ENCODE data around the gene SPECC1L. TPM values are rescaled to one million over a fixed set of nuclear protein-coding genes. Genes with fewer than 3 reads are reported as not detected.
A peak's percentile ranks its signal among the peaks of the same experiment; 100 is the strongest.

Gene SPECC1L
- total RNA-seq, 6 donors from 2014 or later = 37.7 to 80.6 (median 62.3) TPM

DNA sequence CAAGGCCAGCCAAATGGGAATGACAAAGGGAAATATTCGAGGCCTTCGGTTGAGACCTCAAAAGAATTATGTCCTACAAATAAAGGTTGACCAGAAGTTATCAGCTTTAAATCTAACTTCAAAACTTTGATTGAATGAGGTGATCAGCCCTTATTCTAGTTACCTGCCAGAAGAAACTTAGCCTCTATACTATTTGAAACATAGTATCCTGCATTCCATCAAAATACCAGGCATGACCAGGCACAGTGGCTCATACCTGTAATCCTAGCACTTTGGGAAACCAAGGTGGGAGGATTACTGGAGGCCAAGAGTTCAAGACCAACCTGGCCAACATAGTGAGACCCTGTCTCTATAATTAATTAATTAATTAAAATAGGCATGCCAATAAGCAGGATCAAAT lies 112.4 kb downstream of the SPECC1L start:
- Histone ChIP-seq H3K9me3 (no peaks in the 10 kb centered on the region), H3K27ac (no peak overlapping the region), H3K27me3 (no peaks in the 10 kb centered on the region), H3K36me3 (peaks cover 0 to 19% (median 0%) of the 10 kb centered on the region in 4 donors), H3K4me1 (peaks cover 0 to 5% (median 0%) of the 10 kb centered on the region in 4 donors), H3K4me3 (no peak overlapping the region)
- TF ChIP-seq, protein P1, sequence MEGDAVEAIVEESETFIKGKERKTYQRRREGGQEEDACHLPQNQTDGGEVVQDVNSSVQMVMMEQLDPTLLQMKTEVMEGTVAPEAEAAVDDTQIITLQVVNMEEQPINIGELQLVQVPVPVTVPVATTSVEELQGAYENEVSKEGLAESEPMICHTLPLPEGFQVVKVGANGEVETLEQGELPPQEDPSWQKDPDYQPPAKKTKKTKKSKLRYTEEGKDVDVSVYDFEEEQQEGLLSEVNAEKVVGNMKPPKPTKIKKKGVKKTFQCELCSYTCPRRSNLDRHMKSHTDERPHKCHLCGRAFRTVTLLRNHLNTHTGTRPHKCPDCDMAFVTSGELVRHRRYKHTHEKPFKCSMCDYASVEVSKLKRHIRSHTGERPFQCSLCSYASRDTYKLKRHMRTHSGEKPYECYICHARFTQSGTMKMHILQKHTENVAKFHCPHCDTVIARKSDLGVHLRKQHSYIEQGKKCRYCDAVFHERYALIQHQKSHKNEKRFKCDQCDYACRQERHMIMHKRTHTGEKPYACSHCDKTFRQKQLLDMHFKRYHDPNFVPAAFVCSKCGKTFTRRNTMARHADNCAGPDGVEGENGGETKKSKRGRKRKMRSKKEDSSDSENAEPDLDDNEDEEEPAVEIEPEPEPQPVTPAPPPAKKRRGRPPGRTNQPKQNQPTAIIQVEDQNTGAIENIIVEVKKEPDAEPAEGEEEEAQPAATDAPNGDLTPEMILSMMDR (IDR thresholded peaks at IDR 0.05) = no peak
- no peak for TF ChIP-seq EP300 (IDR thresholded peaks at IDR 0.05)
- TF ChIP-seq POLR2A (IDR thresholded peaks at IDR 0.05) = no peak
- TF ChIP-seq POLR2AphosphoS5 (IDR thresholded peaks at IDR 0.05) = no peak
- DNase-seq (no peak), ATAC-seq (ENCODE audit: low FRiP score in 2 of 2) (no peak)
- WGBS, 2 donors = 90 to 91% methylated on average over 2 of the region's 2 CpGs

DNA sequence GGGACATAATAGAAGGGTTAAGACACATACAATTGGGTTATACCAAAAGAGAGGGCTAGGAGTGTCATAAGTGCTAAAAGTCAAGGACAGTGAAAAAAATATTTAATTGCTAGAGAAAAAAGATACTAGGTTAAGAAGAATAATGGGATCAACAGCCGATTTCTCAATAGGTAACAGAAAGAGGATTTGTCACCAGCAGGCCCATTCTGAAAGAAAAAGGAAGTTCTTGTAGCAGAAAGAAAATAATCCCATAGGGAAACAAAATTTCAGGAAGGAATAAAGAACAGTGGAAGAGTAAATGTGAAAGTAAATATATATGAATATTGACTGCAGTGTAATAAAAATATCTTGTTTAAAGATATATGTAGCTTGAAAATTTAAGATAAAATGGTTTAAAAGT lies 113.5 kb downstream of the SPECC1L start:
- TF ChIP-seq, protein P1 (IDR thresholded peaks at IDR 0.05) = no peak
- TF ChIP-seq POLR2A (IDR thresholded peaks at IDR 0.05) (no peak), EP300 (IDR thresholded peaks at IDR 0.05) (no peak), POLR2AphosphoS5 (IDR thresholded peaks at IDR 0.05) (no peak)
- H3K9me3 ChIP-seq = no peaks in the 10 kb centered on the region
- peaks cover 0 to 7% (median 2%) of the 10 kb centered on the region in 4 donors for H3K4me1 ChIP-seq
- DNase-seq (no peak), ATAC-seq (ENCODE audit: low FRiP score in 2 of 2) (no peak)
- H3K27ac ChIP-seq = no peak overlapping the region
- H3K36me3 ChIP-seq = peaks cover 0 to 16% (median 0%) of the 10 kb centered on the region in 4 donors
- WGBS, 2 donors = 67 to 73% methylated on average over 1 of the region's 1 CpG
- H3K4me3 ChIP-seq = no peak overlapping the region
- H3K27me3 ChIP-seq = no peaks in the 10 kb centered on the region

DNA sequence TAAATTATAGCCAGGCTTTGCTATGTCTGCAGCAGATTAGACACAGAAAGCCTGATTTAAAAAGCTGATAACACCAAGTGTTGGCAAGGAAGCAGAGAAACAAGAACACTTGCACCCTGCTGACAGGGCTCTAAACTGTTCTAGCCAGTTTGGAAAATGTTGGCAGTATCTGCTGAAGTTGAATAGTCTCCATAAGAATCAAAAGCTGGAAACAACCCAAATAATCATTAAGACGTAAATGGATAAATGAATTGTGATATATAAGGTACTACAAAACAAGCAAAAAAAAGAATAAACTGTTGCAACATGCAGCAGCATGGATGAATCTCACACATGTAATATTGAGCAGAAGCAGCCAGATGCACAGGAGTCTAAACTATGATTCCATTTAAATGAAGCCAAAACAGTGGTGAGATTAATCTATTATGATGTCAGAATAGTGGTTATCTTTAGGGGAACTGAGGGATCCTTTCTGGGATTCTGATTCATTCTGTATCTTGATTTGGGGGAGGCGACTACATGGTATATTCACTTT lies 116.4 kb downstream of the SPECC1L start:
- DNase-seq = no peak
- H3K36me3 ChIP-seq = no peaks in the 10 kb centered on the region
- 82 to 83% methylated on average over 2 of the region's 2 CpGs for WGBS, 2 donors
- ATAC-seq (ENCODE audit: low FRiP score in 2 of 2) = no peak
- H3K4me1 ChIP-seq = peaks cover 16 to 26% (median 23%) of the 10 kb centered on the region in 4 donors
- H3K9me3 ChIP-seq = no peaks in the 10 kb centered on the region
- H3K27me3 ChIP-seq = no peaks in the 10 kb centered on the region
- H3K27ac ChIP-seq = no peak overlapping the region
- H3K4me3 ChIP-seq = no peak overlapping the region
- TF ChIP-seq POLR2A (IDR thresholded peaks at IDR 0.05) (no peak), POLR2AphosphoS5 (IDR thresholded peaks at IDR 0.05) (no peak), EP300 (IDR thresholded peaks at IDR 0.05) (no peak)

DNA sequence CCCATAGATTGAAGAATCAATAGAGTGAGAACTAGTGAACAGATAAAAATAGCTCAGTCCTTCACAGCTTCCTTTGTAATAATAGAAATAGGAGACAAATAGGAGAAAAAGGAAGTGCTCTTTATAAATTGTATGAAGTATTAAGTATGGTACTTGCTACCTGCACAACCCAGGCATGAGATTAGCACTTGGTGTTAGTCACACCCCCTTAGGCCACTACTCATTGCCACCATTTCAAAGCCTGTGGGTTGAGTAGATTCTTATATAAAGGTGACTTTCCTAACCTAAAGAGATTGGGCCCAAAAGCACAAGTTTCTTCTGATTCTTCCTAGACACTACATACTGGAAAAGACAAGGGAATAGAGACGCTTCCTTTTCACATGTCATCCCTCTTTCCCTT lies 119.0 kb downstream of the SPECC1L start:
- H3K9me3 ChIP-seq = no peaks in the 10 kb centered on the region
- H3K4me3 ChIP-seq = no peak overlapping the region
- DNase-seq (no peak), ATAC-seq (ENCODE audit: low FRiP score in 2 of 2) (no peak)
- peak overlapping the region; percentile 48 to 84 (median 76) for H3K27ac ChIP-seq
- H3K4me1 ChIP-seq = peaks cover 27 to 51% (median 40%) of the 10 kb centered on the region in 4 donors
- H3K36me3 ChIP-seq = no peaks in the 10 kb centered on the region
- H3K27me3 ChIP-seq = no peaks in the 10 kb centered on the region
- WGBS, 2 donors = 89 to 91% methylated on average over 1 of the region's 1 CpG
- no peak for TF ChIP-seq EP300 (IDR thresholded peaks at IDR 0.05)

DNA sequence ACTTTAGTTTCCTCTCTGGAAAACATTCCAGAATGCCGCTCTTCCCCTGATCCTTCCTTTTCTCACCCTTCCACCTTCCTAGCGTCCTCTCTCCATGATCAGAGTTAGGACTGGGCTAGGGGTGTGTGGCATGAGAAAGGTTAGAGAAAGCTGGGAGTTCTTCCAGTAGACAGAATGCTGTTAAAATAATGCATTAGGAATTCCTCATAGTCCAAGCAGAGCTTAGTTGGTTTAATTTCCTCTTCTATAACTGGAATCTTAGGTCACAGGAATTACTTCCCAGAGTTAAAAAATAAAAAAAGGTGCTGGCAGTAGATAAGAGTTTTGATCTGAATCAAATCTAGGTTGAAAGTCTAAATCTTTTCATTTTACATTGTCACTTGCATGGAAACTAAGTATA lies 119.5 kb downstream of the SPECC1L start:
- H3K9me3 ChIP-seq = no peaks in the 10 kb centered on the region
- peak overlapping the region; percentile 48 to 84 (median 76) for H3K27ac ChIP-seq
- no peaks in the 10 kb centered on the region for H3K27me3 ChIP-seq
- ATAC-seq (ENCODE audit: low FRiP score in 2 of 2) (no peak), DNase-seq (no peak)
- H3K4me1 ChIP-seq = peaks cover 27 to 53% (median 40%) of the 10 kb centered on the region in 4 donors
- 68 to 72% methylated on average over 2 of the region's 2 CpGs for WGBS, 2 donors
- TF ChIP-seq, protein P1 (IDR thresholded peaks at IDR 0.05) = no peak
- TF ChIP-seq POLR2A (IDR thresholded peaks at IDR 0.05) (no peak), EP300 (IDR thresholded peaks at IDR 0.05) (no peak), POLR2AphosphoS5 (IDR thresholded peaks at IDR 0.05) (no peak)
- no peak overlapping the region for H3K4me3 ChIP-seq
- peaks cover 0 to under 1% (median 0%) of the 10 kb centered on the region in 4 donors for H3K36me3 ChIP-seq

DNA sequence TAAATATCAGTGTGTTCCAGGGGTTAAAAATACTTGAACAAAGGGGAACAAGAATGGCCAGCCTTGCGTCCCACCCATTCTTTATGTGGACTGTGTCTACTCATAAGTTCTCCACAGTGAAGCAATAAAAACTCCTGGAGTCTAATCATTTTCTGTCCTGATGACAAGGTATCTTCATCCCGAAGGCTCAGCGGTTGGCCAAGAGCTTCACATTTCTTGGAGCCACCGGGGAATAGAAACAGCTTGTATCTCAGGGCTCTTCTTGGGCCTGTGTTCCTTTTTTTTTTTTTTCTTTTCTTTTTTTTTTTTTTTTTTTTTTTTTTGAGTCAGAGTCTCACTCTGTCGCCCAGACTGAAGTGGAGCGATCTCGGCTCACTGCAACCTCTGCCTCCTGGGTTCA lies 119.9 kb downstream of the SPECC1L start:
- H3K36me3 ChIP-seq = peaks cover 0 to 5% (median 1%) of the 10 kb centered on the region in 4 donors
- H3K4me1 ChIP-seq = peaks cover 27 to 53% (median 40%) of the 10 kb centered on the region in 4 donors
- H3K27me3 ChIP-seq = no peaks in the 10 kb centered on the region
- no peak overlapping the region for H3K4me3 ChIP-seq
- H3K9me3 ChIP-seq = no peaks in the 10 kb centered on the region
- 35 to 59% methylated on average over 7 of the region's 7 CpGs for WGBS, 2 donors
- peak in 1 of 2 donors; percentile 87 for ATAC-seq (ENCODE audit: low FRiP score in 2 of 2)
- DNase-seq = no peak
- peak overlapping the region; percentile 48 to 84 (median 76) for H3K27ac ChIP-seq
- TF ChIP-seq POLR2AphosphoS5 (IDR thresholded peaks at IDR 0.05) = no peak
- no peak for TF ChIP-seq POLR2A (IDR thresholded peaks at IDR 0.05)
- TF ChIP-seq, protein P1 (IDR thresholded peaks at IDR 0.05) = no peak
- no peak for TF ChIP-seq EP300 (IDR thresholded peaks at IDR 0.05)

Measured in upper lobe of left lung (tissue), 6 donors.